Hippocampal formation (tissue), 2 donors: Measurements from ENCODE around the gene PRIM1.
"Not testable (repeated sequence)": the region's sequence is repeated elsewhere in the genome, so short reads cannot be mapped to it uniquely, and the experiment has no call there.

Experiments used
- DNase-seq, 2 donors: peaks; one replicate each; lab custom pipeline; 2025; lab: John Stamatoyannopoulos, UW

Gene PRIM1

DNA sequence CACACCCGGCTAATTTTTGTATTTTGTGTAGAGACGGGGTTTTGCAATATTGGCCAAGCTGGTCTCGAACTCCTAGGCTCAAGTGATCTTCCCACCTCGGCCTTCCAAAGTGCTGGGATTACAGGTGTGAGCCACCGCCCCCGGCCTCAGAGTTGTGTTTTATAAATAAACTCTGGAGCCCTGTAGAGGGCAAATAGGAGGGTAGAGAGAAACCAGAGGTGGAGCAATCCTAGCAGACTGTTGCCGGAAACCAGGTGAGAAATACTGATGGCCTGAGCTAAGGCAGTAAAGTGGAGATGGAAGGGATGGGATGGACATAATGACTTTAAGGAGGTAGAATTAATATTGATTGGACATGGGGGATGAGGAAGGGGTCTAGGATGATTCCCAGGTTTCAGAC lies 8.3 kb upstream of the PRIM1 start:
- no peak for DNase-seq

DNA sequence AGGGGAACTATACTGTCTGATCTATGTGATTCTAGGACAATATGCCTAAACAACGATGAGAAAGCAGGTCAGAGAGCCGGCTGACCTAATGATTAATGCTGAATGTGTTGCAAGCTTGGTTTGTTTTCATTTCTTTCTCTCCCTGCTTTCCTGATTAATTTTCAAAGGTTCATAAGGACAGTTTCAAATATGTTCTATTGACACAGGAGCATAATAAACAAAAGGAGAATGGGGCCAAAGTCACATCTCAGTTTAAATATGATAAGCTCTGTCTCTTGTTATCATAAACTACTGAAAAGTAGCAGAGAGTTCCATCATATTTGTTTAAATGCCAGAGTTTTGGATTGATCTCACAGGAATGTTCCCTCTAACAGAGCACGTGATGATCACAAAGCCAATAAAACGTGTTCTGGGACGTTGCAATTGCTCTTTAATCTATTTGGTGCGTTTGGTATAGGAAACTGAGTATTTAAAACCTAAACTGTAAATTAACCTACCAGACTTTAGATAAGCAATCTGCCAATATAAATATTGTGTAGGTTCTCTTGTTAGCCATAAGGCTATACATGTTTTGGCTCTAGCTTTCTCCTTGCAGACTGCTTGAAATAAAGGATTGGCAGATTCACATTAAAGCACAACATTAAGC lies 7.3 kb upstream of the PRIM1 start:
- DNase-seq, result no peak

DNA sequence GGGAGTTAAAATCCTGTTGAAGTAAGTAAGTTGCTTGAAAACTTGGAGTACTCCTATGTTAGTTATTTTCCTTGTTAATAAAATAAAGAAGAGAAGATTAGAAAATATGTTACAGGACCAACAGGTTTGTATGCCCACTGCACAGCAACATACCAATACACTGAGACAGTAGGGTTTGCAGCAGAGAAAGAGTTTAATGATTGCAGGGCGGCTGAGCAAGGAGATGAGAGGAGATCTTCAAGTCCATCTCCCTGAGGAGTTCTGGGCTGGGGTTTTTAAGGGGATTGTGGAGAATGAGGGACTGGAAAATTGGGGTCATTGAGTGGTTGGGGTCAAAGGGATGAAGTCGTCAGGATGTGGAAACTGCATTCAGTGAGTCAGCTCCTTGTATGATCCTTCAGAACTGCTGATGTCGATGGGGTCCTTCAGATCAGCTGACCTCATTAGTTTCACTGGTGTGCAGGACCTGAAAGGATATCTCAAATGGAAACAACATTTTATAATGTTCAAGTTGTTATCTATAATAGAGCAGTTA lies 6.7 kb upstream of the PRIM1 start:
- DNase-seq, result no peak

DNA sequence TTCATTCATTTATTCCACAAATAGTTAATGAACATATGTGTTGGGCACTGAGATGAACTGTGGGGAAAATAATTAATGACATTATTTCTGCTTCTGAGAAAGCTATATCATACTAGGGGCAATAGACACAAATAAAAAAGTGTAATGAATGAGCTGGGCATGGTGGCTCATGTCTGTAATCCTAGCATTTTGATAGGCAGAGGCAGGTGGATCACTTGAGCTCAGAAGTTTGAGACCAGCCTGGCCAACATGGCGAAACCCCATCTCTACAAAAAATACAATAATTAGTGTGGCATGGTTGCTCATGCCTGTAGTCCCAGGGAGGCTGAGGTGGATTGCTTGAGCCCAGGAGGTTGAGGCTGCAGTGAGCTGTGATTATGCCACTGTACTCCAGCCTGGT lies 5.8 kb upstream of the PRIM1 start:
- not testable (repeated sequence) for DNase-seq

DNA sequence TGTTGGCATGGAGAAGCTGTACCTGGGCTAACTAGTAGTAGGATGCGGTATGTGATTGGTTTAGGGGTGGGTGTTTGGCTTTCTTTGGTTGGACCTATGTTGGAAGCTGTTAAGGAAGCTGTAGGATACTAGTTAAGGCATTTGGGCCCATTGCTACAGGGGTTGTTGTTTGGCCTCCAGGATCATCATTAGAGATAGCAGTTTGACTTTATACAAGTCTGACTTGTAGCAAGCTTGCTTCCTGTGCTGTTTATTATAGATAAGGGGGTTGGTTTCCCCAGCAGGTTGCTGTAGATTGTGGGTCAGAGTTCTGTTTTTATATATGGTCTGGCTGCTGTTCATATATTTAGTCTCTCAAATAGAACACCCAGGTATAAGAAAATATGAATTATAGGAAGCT lies 1.4 kb upstream of the PRIM1 start:
- no peak for DNase-seq

DNA sequence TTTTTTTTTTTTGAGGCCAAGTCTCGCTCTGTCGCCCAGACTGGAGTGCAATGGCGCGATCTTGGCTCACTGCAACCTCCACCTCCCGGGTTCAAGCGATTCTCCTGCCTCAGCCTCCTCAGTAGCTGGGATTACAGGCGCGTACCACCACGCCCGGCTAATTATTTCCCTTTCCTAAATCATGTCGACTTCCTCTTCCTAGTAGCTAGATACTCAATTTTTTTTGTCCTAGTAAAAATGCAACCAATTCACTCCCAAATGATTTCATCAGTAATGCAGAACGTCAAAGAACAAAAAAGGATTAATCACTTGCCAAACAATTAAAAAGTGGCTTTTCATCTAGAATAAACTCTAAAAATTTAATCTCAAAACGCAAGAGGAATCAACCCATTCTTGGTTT lies 1.5 kb downstream of the PRIM1 start:
- DNase-seq, result not testable (repeated sequence)

DNA sequence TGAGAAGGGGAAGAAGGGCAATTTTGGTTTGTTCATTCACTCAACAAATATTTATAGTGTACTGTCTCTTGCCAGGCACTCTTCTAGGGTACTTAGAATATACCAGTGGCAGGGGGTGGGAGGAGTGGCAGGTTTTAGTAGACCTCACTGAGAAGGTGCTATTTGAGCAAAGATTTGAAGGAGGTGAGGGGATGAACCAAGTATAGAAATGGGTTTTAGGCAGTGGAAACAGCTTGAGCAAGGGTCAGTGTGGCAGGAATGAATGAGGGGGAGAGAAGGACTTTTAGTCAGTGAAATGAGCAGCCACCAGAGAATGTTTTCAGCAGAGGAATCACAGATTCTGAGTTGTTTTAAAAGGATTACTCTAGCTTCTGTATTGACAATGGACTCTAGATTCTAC lies 2.3 kb downstream of the PRIM1 start:
- no peak for DNase-seq

DNA sequence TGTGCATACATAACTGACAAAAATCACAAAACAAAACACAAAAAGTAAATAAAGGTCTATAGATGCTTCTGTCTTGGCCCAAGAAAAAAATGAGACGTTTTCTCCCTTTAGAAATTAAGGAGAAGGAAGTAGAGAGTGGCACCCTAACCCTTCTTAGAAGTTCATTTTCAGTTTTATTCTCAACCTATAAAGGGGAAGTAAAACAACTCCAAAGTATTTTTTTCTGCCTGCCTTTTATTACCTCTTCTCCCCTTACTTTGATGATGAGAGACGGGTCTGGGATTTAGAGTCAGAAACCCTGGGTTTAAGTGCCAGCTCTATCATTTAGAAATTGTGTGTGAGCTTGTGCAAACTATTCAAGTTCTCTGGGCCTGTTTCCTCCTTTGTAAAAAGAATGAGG lies 2.8 kb downstream of the PRIM1 start:
- no peak for DNase-seq

DNA sequence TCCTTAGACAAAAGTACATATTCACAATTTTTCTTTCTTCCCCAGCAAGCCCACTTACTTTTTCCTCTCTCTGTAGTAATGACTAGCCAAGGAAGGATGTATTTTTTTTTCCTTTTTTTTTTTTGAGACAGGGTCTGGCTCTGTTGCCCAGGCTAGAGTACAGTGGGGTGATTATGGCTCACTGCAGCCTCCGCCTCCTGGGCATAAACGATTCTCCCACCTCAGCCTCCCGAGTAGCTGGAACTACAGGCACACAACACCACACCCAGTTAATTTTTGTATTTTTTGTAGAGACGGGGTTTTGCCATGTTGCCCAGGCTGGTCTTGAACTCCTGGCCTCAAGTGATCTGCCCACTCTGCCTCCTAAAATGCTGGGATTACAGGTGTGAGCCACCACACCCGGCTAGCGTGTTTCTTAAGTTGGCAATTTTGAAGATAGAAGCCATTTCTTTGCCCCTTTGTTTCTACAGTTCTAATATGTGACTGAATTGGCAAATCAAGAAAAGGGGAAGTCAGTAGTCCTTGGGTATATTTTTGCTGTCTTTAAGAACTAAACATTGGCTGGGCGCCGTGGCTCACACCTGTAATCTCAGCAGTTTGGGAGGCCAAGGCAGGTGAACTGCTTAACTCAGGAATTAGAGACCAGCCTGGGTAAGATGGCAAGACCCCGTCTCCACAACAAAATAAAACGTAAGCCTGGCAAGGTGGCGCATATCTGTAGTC lies 23.8 kb downstream of the PRIM1 start:
- no peak for DNase-seq

DNA sequence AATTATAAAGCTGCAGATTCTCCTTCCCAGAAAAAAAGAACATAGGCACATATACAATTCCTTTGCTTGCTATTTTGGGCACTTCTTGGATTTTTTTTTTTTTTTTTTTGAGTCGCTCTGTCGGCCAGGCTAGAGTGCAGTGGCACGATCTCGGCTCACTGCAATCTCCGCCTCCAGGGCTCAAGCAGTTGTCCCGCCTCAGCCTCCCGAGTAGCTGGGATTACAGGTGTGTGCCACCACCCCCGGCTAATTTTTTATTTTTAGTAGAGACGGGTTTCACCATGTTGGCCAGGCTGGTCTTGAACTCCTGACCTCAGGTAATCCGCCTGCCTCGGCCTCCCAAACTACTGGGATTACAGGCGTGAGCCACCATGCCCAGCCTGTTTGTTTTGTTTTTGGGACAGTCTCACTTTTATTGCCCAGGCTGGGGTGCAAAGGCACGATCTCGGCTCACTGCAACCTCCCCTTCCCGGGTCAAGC lies 25.9 kb downstream of the PRIM1 start:
- not testable (repeated sequence) for DNase-seq

DNA sequence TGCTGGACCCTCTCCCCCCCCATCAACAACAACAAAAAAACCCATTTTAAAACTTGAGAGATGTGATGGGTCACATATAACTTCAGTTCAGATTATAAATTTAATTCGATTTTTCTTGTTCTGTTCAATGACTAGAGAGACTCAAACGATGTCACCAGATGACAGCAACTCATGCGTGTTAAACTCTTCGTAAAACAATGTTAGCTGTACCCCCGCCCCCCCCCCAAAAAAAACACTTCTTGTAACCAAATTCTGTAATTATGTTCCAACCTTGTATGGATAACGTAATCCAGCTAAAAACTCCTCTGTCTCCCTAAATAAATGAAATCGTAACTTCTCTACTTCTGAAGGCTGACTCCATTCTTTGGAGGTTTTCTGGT lies 26.4 kb downstream of the PRIM1 start:
- DNase-seq, result no peak

DNA sequence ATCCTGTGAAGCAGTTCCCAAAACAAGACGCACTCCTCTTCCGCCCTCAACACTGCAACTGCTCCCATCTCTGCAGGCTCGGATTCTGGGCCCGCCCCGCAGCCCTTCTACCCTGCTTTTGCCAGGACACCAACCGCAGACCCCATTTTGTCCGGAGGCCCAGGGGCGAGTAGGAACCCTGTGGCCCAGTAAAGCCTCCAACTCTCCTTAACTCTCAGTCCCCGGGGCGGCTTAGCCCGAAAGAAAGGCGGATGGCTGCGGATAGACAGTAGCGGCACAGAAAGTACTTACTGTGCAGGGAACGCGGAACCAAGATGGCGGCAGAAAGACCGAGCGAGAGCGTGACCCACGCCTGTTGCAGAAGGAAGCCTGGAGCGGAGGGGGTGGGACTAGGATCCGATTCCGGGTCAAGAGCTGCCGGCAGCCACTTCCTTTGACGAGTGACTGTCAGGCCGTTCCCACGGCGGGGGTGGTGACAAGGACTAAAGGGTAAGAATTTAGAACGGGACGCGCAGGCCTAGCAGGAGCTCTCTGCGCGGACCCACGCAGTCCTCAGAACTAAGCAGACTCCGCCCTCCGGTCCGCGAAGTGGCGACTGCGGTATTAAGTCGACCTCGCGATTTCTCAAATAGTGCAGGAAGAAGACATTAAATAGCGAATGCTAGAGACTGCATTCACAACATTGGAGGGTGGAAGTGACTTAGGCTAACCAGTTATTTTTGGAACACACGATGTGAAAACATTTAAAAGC lies 27.0 kb downstream of the PRIM1 start, which contains the start of gene NACA:
Gene NACA, minus strand, starts transcription at position 328 of the 751 bp plus-strand sequence. CDS start 778 bp downstream, outside the sequence.
- peak; percentile 96 to 99 for DNase-seq

DNA sequence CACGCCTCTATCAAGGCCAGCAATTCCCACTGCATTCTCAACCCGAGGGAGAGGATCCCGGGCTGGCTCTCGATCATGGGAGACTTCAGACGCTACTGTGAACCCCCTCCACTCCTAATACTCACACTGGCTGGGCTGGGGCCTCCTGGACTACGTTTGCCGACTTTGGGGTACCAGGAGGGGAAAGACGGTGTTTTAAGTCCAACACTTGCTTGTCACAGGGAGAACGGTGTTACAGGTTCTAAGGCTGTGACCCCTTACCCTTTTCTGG lies 27.5 kb downstream of the PRIM1 start:
- peak in 1 of 2 donors; percentile 35 for DNase-seq

DNA sequence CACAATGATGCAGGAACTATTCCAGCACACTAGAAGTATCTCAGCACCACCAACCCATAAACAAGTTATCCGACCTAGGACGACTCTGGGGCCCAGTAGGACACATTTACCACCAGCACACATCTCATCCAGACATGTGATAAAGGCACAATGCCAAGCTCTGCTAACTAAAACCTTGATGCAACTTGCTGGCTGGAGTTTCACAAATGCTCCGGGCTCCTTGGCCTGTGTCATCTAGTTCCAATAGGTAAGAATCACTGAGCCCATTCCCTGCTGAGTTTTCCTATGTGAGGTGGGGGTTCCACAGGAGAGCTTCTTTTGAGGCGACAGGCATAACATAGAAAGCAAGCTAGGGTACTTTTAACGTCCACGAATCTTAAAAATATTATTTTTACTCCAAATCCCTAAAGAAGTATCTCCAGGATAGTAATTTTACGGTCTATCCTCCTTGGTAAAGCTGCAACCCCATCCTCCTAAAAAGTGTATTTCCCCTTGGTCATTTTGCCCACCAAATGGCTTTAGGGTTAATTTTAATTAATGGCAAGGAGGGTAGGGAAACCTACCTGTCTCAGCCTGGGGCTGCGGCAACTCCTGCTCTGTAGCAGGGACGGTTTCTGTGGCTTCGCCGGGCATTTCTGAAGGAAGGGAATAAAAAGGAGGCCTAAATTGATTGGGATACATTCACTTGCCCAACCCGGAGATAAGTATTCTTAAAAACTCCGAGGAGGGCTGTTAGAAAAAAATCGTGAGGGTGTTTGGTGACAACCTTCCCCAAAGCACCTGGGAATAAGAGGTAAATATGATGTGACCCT lies 28.0 kb downstream of the PRIM1 start:
- peak in 1 of 2 donors; percentile 6 for DNase-seq

DNA sequence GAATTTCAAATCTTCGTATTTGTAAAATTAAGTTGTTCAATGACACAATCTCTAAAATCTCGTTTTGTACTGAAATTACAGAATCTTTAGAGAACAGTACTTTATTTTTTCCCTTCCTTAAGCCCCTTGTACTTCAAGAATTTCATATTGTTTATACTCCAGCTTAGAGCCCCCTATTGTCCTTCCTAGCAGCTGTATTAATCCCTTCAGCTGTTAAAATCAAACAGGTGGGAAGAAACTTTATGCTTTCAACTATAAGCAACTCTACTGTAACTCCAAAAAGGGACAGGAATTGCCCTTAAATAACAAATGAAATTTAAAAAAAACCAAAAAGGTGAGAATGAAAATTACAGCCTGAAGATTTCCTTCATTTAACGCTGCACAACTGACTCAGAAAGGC lies 28.8 kb downstream of the PRIM1 start:
- no peak for DNase-seq

DNA sequence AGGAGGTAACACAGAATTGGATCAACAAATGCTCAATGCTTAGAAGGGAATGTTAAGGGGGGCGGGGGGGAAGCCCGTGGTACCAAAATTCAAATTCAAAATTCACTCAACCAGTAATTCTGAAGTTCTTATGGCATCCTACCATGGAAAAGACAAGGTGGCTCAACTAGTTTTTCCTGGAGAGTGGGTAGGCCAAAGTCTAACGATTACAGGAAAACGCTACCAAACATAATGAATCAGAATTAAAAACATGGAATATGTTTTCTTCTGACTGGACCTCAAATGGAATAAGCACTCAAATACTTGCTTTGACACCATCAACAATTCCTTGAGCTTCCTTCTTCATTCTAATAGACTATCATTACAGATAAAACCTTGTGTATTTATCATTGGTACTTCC lies 29.3 kb downstream of the PRIM1 start:
- no peak for DNase-seq

DNA sequence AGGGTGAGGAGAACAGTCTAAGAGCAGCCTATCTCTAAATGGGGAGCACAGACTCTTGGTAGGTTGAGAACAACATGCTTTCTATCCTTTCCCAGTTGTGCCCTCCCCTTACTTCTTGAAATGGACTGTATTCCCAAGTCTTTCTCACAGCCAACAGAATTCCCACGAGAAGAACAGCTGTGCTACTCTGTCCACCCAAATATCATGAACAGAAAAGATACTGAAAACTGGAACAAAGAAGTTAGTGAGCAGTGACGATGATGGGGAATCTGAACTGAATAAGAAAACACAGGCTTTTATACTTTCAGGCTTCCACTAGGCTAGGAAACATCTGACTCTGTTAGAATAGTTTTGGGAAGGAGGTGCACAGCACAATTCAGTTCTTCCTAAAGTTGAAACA lies 30.4 kb downstream of the PRIM1 start:
- DNase-seq, result no peak

DNA sequence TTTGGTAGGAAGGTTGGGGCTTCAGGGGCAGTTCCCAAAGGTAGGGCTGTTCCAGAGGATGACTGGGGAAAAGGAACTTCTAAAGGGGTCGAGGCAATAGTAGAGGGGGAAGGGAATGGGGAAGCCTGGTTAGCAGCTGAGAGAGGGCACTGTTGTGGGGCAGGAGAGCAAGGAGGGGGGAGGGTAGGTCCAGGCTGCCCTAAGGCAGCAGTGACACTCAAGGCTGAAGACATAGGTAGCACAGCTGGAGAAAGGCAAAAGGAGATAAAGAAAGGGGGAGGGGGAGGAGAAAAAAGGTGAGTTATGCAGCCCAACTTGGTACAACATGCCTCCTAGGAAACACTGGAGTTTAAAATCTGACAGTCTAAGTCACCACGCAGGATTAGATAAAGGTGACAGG lies 30.9 kb downstream of the PRIM1 start:
- DNase-seq, result no peak

DNA sequence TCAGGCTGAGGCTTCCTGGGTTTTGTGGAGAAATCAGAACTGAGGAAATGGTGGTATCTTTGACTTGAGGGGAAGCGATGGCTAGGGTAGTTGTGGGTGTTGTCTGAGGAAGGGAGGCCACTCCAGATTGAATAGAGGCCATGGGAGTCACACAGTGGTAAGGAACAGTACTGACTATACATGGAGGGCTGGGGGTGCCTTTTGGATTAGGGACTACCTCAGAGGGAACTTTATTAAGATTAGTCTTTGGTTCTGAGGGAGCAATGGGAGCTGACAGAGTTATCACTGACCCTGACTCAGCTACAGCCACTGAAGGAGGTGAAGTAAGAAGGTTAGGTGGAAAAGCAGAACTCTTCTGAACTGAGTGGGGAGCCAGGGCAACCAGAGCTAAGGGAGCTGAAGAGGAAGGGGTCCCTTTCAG lies 31.4 kb downstream of the PRIM1 start:
- DNase-seq, result no peak

DNA sequence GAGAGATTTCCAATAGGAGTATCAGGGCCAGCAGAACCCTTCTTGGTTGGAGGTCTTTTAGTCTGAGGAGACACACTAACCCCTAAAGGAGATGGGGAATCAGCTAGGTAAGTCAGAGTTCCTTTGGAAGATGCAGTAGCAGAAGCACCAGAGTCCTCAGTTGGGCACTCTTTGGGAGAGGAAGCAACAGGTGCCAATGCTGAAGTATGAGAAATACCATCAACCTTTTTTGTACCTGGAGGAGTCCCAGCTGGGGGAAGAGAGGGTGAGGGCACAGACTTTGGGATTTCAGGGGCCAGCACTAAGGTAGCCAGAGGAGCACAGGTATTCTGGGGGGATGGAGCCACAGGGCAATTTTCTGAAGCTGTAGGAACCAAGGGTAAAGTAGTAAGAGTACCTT lies 33.1 kb downstream of the PRIM1 start:
- no peak for DNase-seq

DNA sequence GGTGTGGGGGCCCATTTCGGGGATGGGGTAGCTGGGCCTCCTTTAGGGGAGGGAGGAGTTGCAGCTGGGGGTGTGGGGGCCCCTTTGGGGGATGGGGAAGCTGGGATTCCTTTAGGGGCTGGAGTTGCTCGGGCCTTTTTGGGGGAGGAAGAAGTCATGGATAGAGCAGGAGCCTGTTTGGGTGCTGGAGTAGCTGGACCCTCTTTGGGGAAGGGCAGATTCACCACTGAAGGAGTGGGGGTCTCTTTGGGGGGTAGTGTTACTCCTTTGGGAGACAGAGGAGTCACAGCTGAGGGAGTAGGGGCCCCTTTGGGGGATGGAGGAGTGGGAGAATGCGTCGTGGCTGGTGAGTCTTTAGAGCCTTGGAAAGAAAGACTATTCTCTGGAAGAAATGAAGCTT lies 33.5 kb downstream of the PRIM1 start:
- no peak for DNase-seq

DNA sequence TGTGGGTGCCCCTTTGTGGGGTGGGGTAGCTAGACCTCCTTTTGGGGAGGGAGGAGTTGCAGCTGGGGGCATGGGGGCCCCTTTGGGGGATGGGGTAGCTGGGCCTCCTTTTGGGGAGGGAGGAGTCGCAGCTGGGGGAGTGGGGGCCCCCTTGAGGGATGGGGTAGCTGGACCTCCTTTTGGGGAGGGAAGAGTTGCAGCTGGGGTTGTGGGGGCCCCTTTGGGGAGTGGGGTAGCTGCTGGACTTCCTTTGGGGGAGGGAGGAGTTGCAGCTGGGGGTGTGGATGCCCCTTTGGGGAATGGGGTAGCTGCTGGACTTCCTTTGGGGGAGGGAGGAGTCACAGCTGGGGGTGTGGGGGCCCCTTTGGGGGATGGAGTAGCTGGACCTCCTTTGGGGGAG lies 34.0 kb downstream of the PRIM1 start:
- DNase-seq, result no peak
